ENCODE results near the gene EIF3D.

The EIF3D gene

DNA sequence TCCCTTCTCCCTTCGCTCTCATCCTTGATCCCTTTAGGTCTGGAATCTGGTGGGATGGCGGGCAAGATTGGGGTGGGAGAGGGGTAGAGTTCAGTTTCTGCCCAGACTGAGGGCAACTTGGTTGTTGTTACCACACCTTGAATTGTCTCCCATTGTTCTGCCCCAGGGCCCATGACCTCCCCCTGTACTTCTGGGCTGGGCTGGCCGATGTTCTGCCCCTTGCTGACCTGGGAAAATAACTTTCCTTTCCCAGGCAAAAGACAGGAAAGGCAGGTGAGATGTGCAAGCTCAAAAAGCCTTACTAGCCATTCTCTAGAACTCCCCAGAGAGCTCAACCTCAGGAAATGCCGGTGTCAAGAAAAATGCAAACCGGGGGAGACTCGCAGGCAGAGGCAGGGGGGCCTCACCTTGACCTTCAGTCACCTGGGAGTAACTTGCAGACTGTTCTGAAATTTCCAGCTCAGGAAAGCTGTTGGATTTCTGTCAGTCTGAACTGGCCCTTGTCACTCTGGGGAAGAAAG lies 32.4 kb upstream of the EIF3D start:
- 43% methylated on average over 4 of the region's 6 CpGs for WGBS
- H2BK15ac ChIP-seq (ENCODE audit: low read depth, poor library complexity, severe bottlenecking), result no peak overlapping the region
- no peak overlapping the region for H3K27ac ChIP-seq (ENCODE audit: low read length, poor library complexity, severe bottlenecking)
- no peaks in the 10 kb centered on the region for H3K9me3 ChIP-seq (ENCODE audit: control insufficient read depth, low read length)
- no peaks in the 10 kb centered on the region for H3K36me3 ChIP-seq (ENCODE audit: control insufficient read depth in 1 of 2, insufficient read depth in 2 of 2, low read depth in 1 of 2, low read length in 2 of 2)
- no peak overlapping the region for H3K9ac ChIP-seq (ENCODE audit: low read length)
- no peak overlapping the region for H3K4ac ChIP-seq (ENCODE audit: low read depth in 1 of 2, low read length in 2 of 2)
- H3K4me2 ChIP-seq (ENCODE audit: low read length, poor library complexity, severe bottlenecking), result no peak overlapping the region
- no peak overlapping the region for H3K23ac ChIP-seq (ENCODE audit: low read length in 2 of 2)
- no peak overlapping the region for H2AK5ac ChIP-seq (ENCODE audit: low read length, severe bottlenecking)
- H3K27me3 ChIP-seq (ENCODE audit: control insufficient read depth in 1 of 2, insufficient read depth in 1 of 2, low read length in 2 of 2), result peaks cover 0 to 37% of the 10 kb centered on the region in 2 experiments
- H3K14ac ChIP-seq (ENCODE audit: low read length in 2 of 2), result no peak overlapping the region
- no peaks in the 10 kb centered on the region for H3K79me1 ChIP-seq (replicated peaks; ENCODE audit: low read length, poor library complexity, severe bottlenecking)
- H4K8ac ChIP-seq (ENCODE audit: low read length), result no peak overlapping the region
- no peak overlapping the region for H2AFZ ChIP-seq (ENCODE audit: low read depth, low read length)
- H3K4me1 ChIP-seq (ENCODE audit: control insufficient read depth, insufficient read depth, low read depth, low read length), result peaks cover 3% of the 10 kb centered on the region
- no peak for DNase-seq
- no peak overlapping the region for H3K18ac ChIP-seq (ENCODE audit: low read depth in 1 of 2, low read length in 2 of 2)
- no peak overlapping the region for H4K91ac ChIP-seq (ENCODE audit: low read length)
- no peak overlapping the region for H3K4me3 ChIP-seq (ENCODE audit: insufficient read depth in 1 of 2, low read depth in 1 of 2, low read length in 2 of 2)
- H2BK5ac ChIP-seq (ENCODE audit: low read depth, low read length, poor library complexity, severe bottlenecking), result no peak overlapping the region
- H2BK12ac ChIP-seq (ENCODE audit: low read length in 2 of 2), result no peak overlapping the region
- no peak overlapping the region for H2BK120ac ChIP-seq (ENCODE audit: low read depth, low read length)

DNA sequence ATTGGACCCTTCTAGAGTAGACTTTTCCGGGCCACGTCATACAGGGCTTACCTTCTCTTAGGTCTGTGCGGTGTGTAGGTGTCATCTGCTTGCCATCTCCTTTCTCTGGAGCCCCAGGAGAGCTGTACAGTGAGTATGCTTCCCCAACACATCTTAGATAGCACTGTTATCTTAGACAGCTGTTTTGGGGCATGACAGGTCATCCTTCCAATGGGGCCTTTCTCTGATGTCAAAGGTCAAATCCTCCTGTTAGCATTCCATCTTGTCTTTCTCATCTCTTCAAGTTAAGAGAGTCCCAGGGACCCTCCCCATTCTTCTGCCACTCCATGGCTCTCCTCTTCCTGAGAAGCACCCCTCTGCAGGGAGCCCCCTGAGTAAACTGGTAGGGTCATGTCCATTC lies 31.0 kb upstream of the EIF3D start:
- Histone ChIP-seq H2BK12ac (ENCODE audit: low read length in 2 of 2) (no peak overlapping the region), H3K36me3 (ENCODE audit: control insufficient read depth in 1 of 2, insufficient read depth in 2 of 2, low read depth in 1 of 2, low read length in 2 of 2) (no peaks in the 10 kb centered on the region), H3K4me1 (ENCODE audit: control insufficient read depth, insufficient read depth, low read depth, low read length) (peaks cover 3% of the 10 kb centered on the region), H4K91ac (ENCODE audit: low read length) (no peak overlapping the region), H3K23ac (ENCODE audit: low read length in 2 of 2) (no peak overlapping the region), H4K8ac (ENCODE audit: low read length) (no peak overlapping the region), H2BK15ac (ENCODE audit: low read depth, poor library complexity, severe bottlenecking) (no peak overlapping the region), H2AK5ac (ENCODE audit: low read length, severe bottlenecking) (no peak overlapping the region), H2BK5ac (ENCODE audit: low read depth, low read length, poor library complexity, severe bottlenecking) (no peak overlapping the region), H3K27me3 (ENCODE audit: control insufficient read depth in 1 of 2, insufficient read depth in 1 of 2, low read length in 2 of 2) (peaks cover 0 to 36% of the 10 kb centered on the region in 2 experiments), H2BK120ac (ENCODE audit: low read depth, low read length) (no peak overlapping the region), H3K18ac (ENCODE audit: low read depth in 1 of 2, low read length in 2 of 2) (no peak overlapping the region), H3K9me3 (ENCODE audit: control insufficient read depth, low read length) (no peaks in the 10 kb centered on the region), H3K4ac (ENCODE audit: low read depth in 1 of 2, low read length in 2 of 2) (no peak overlapping the region), H3K9ac (ENCODE audit: low read length) (no peak overlapping the region), H2AFZ (ENCODE audit: low read depth, low read length) (no peak overlapping the region), H3K14ac (ENCODE audit: low read length in 2 of 2) (no peak overlapping the region), H3K79me1 (replicated peaks; ENCODE audit: low read length, poor library complexity, severe bottlenecking) (no peaks in the 10 kb centered on the region), H3K4me2 (ENCODE audit: low read length, poor library complexity, severe bottlenecking) (no peak overlapping the region), H3K27ac (ENCODE audit: low read length, poor library complexity, severe bottlenecking) (no peak overlapping the region), H3K4me3 (ENCODE audit: insufficient read depth in 1 of 2, low read depth in 1 of 2, low read length in 2 of 2) (no peak overlapping the region)
- 97% methylated on average over 3 of the region's 3 CpGs for WGBS
- no peak for DNase-seq

DNA sequence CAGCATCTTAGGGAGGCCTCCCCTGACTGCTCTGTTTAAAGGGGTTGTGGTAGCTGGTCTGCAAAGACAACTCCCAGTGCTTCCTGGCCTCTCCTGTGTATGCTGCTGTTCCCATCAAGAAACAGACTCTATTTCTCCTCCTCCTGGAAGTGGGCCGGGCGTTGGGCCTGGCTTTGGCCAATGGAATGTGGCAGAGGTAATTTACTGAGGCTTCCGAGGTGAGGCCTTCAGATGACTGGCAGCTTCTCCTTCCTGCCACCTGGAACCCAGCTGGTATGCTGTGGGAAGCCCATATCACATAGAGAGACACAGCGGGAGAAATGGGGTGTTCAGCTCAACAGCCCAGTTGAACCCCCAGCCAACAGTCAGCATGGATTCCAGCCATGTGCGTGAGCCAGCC lies 25.1 kb upstream of the EIF3D start:
- H2BK12ac ChIP-seq (ENCODE audit: low read length in 2 of 2), result no peak overlapping the region
- no peak overlapping the region for H3K4ac ChIP-seq (ENCODE audit: low read depth in 1 of 2, low read length in 2 of 2)
- no peak overlapping the region for H2AK5ac ChIP-seq (ENCODE audit: low read length, severe bottlenecking)
- no peak overlapping the region for H2BK120ac ChIP-seq (ENCODE audit: low read depth, low read length)
- H3K4me1 ChIP-seq (ENCODE audit: control insufficient read depth, insufficient read depth, low read depth, low read length), result no peaks in the 10 kb centered on the region
- H3K36me3 ChIP-seq (ENCODE audit: control insufficient read depth in 1 of 2, insufficient read depth in 2 of 2, low read depth in 1 of 2, low read length in 2 of 2), result no peaks in the 10 kb centered on the region
- no peak overlapping the region for H2AFZ ChIP-seq (ENCODE audit: low read depth, low read length)
- no peak overlapping the region for H2BK5ac ChIP-seq (ENCODE audit: low read depth, low read length, poor library complexity, severe bottlenecking)
- H3K4me3 ChIP-seq (ENCODE audit: insufficient read depth in 1 of 2, low read depth in 1 of 2, low read length in 2 of 2), result no peak overlapping the region
- no peaks in the 10 kb centered on the region for H3K9me3 ChIP-seq (ENCODE audit: control insufficient read depth, low read length)
- H3K27ac ChIP-seq (ENCODE audit: low read length, poor library complexity, severe bottlenecking), result no peak overlapping the region
- no peak overlapping the region for H3K23ac ChIP-seq (ENCODE audit: low read length in 2 of 2)
- H3K4me2 ChIP-seq (ENCODE audit: low read length, poor library complexity, severe bottlenecking), result no peak overlapping the region
- no peak overlapping the region for H4K8ac ChIP-seq (ENCODE audit: low read length)
- no peak overlapping the region for H3K18ac ChIP-seq (ENCODE audit: low read depth in 1 of 2, low read length in 2 of 2)
- no peak overlapping the region for H3K9ac ChIP-seq (ENCODE audit: low read length)
- no peak overlapping the region for H4K91ac ChIP-seq (ENCODE audit: low read length)
- H3K14ac ChIP-seq (ENCODE audit: low read length in 2 of 2), result no peak overlapping the region
- WGBS, result 61% methylated on average over 5 of the region's 5 CpGs
- no peak for DNase-seq
- H3K27me3 ChIP-seq (ENCODE audit: control insufficient read depth in 1 of 2, insufficient read depth in 1 of 2, low read length in 2 of 2), result peaks cover 21 to 63% of the 10 kb centered on the region in 2 experiments
- no peak overlapping the region for H2BK15ac ChIP-seq (ENCODE audit: low read depth, poor library complexity, severe bottlenecking)
- H3K79me1 ChIP-seq (replicated peaks; ENCODE audit: low read length, poor library complexity, severe bottlenecking), result no peaks in the 10 kb centered on the region

DNA sequence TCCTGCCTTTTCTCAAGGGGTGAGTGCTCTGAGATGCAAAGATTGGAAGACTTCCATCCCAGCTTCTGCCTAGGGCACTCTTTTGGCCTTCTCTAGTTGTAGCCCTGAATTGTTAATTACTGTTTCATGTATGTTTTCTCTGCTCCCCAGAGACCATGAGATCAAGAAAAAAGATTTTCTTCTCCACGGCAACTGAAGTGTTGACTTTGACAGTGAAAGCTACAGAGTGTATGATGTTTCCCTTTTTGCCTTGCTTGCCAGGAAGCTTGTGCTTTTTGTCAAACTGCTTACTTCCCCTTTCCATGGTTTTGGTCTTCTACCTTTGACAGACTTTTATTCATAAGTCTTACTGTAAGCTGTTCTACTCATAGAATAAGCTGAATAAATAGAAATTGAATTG lies 23.3 kb upstream of the EIF3D start:
- H4K91ac ChIP-seq (ENCODE audit: low read length), result no peak overlapping the region
- no peak overlapping the region for H3K4me2 ChIP-seq (ENCODE audit: low read length, poor library complexity, severe bottlenecking)
- no peak overlapping the region for H3K4me3 ChIP-seq (ENCODE audit: insufficient read depth in 1 of 2, low read depth in 1 of 2, low read length in 2 of 2)
- H2AFZ ChIP-seq (ENCODE audit: low read depth, low read length), result no peak overlapping the region
- no peak for DNase-seq
- no peaks in the 10 kb centered on the region for H3K79me1 ChIP-seq (replicated peaks; ENCODE audit: low read length, poor library complexity, severe bottlenecking)
- peaks cover 5% of the 10 kb centered on the region for H3K4me1 ChIP-seq (ENCODE audit: control insufficient read depth, insufficient read depth, low read depth, low read length)
- H2AK5ac ChIP-seq (ENCODE audit: low read length, severe bottlenecking), result no peak overlapping the region
- WGBS, result 87% methylated on average over 1 of the region's 1 CpG
- no peak overlapping the region for H2BK12ac ChIP-seq (ENCODE audit: low read length in 2 of 2)
- no peak overlapping the region for H3K18ac ChIP-seq (ENCODE audit: low read depth in 1 of 2, low read length in 2 of 2)
- H3K9me3 ChIP-seq (ENCODE audit: control insufficient read depth, low read length), result no peaks in the 10 kb centered on the region
- H3K23ac ChIP-seq (ENCODE audit: low read length in 2 of 2), result no peak overlapping the region
- no peak overlapping the region for H2BK5ac ChIP-seq (ENCODE audit: low read depth, low read length, poor library complexity, severe bottlenecking)
- H4K8ac ChIP-seq (ENCODE audit: low read length), result no peak overlapping the region
- no peaks in the 10 kb centered on the region for H3K36me3 ChIP-seq (ENCODE audit: control insufficient read depth in 1 of 2, insufficient read depth in 2 of 2, low read depth in 1 of 2, low read length in 2 of 2)
- H3K14ac ChIP-seq (ENCODE audit: low read length in 2 of 2), result no peak overlapping the region
- no peak overlapping the region for H3K27ac ChIP-seq (ENCODE audit: low read length, poor library complexity, severe bottlenecking)
- no peak overlapping the region for H3K4ac ChIP-seq (ENCODE audit: low read depth in 1 of 2, low read length in 2 of 2)
- no peak overlapping the region for H3K9ac ChIP-seq (ENCODE audit: low read length)
- H2BK120ac ChIP-seq (ENCODE audit: low read depth, low read length), result no peak overlapping the region
- H3K27me3 ChIP-seq (ENCODE audit: control insufficient read depth in 1 of 2, insufficient read depth in 1 of 2, low read length in 2 of 2), result peaks cover 21 to 60% of the 10 kb centered on the region in 2 experiments
- H2BK15ac ChIP-seq (ENCODE audit: low read depth, poor library complexity, severe bottlenecking), result no peak overlapping the region
